ENCODE results near the gene NOSIP.

- TF ChIP-seq, protein P1, sequence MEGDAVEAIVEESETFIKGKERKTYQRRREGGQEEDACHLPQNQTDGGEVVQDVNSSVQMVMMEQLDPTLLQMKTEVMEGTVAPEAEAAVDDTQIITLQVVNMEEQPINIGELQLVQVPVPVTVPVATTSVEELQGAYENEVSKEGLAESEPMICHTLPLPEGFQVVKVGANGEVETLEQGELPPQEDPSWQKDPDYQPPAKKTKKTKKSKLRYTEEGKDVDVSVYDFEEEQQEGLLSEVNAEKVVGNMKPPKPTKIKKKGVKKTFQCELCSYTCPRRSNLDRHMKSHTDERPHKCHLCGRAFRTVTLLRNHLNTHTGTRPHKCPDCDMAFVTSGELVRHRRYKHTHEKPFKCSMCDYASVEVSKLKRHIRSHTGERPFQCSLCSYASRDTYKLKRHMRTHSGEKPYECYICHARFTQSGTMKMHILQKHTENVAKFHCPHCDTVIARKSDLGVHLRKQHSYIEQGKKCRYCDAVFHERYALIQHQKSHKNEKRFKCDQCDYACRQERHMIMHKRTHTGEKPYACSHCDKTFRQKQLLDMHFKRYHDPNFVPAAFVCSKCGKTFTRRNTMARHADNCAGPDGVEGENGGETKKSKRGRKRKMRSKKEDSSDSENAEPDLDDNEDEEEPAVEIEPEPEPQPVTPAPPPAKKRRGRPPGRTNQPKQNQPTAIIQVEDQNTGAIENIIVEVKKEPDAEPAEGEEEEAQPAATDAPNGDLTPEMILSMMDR (IDR thresholded peaks at IDR 0.05) = no peak
- no peak for TF ChIP-seq POLR2A (IDR thresholded peaks at IDR 0.05)
These were observed 25.2 kb upstream of the NOSIP start for GRCh38 chr19:49605605-49606004.

Measured in uterus (tissue), 2 donors.